HEK293 (cell line): ENCODE data around the gene CRAT.
A peak's percentile ranks its signal among the peaks of the same experiment; 100 is the strongest.

Source experiments
- CTCF ChIA-PET: fragments of 350-600 bp; formaldehyde crosslinking; extraction: SDS; loops from one replicate; lab custom pipeline; 2021; ENCODE audit warnings: antibody characterized with exemption; lab: Yijun Ruan, JAX
- POLR2A ChIA-PET: fragments of 300-600 bp; formaldehyde crosslinking; extraction: SDS; loops from one replicate; lab custom pipeline; 2020; ENCODE audit warnings: antibody characterized with exemption, inconsistent platforms; lab: Yijun Ruan, JAX
- H3K27ac ChIP-seq: fragments of 200-500 bp; sonication (Bioruptor generic); 2 replicates; pipeline ENCODE4 v1.5.1; 2014; ENCODE audit warnings: low read depth, low read length, control low read depth, inconsistent platforms; ENCODE audit errors: extremely low read depth
- H3K36me3 ChIP-seq, 2 experiments: fragments of 200-500 bp in 1 of 2; sonication (Bioruptor generic) in 1 of 2; 1 replicate in 1 of 2; 2 replicates in 1 of 2; pipeline ENCODE4 v1.5.1; 2014 to 2017; ENCODE audit warnings: inconsistent platforms in 2 of 2, low read length in 2 of 2; ENCODE audit not compliant: control insufficient read depth in 2 of 2, insufficient read depth in 1 of 2
- H3K4me1 ChIP-seq: fragments of 200-500 bp; sonication (Bioruptor generic); 2 replicates; pipeline ENCODE4 v1.5.1; 2014; ENCODE audit warnings: mild to moderate bottlenecking, low read length, inconsistent platforms; ENCODE audit not compliant: control insufficient read depth, insufficient read depth
- H3K4me3 ChIP-seq: 2 replicates; pipeline ENCODE4 v1.5.1; 2011; ENCODE audit warnings: low read depth, mild to moderate bottlenecking, control low read depth, low read length, moderate library complexity
- H3K9me3 ChIP-seq: fragments of 200-500 bp; sonication (Bioruptor generic); 2 replicates; pipeline ENCODE4 v1.5.1; 2014; ENCODE audit warnings: low read depth, low read length, inconsistent platforms; ENCODE audit not compliant: control insufficient read depth, insufficient read depth
- EGR2 ChIP-seq: fragments of 450-650 bp; formaldehyde crosslinking; IDR thresholded peaks from 2 replicates; pipeline ENCODE4 v1.5.1; 2016; ENCODE audit warnings: low read depth, missing biosample characterization, missing genetic modification characterization
- GLIS2 ChIP-seq: fragments of 450-650 bp; formaldehyde crosslinking; IDR thresholded peaks from 2 replicates; pipeline ENCODE4 v1.5.1; 2016; ENCODE audit warnings: missing biosample characterization, missing genetic modification characterization
- KLF1 ChIP-seq: fragments of 450-650 bp; formaldehyde crosslinking; IDR thresholded peaks from 2 replicates; pipeline ENCODE4 v1.5.1; 2016; ENCODE audit warnings: missing biosample characterization, missing genetic modification characterization
- KLF7 ChIP-seq: fragments of 450-650 bp; formaldehyde crosslinking; IDR thresholded peaks from 2 replicates; pipeline ENCODE4 v1.5.1; 2016; ENCODE audit warnings: missing biosample characterization, missing genetic modification characterization, borderline replicate concordance
- RBAK ChIP-seq: fragments of 450-650 bp; formaldehyde crosslinking; IDR thresholded peaks from 2 replicates; pipeline ENCODE4 v1.5.1; 2016; ENCODE audit warnings: missing biosample characterization, missing genetic modification characterization
- SCRT1 ChIP-seq: fragments of 450-650 bp; formaldehyde crosslinking; IDR thresholded peaks from 2 replicates; pipeline ENCODE4 v1.5.1; 2016; ENCODE audit warnings: missing biosample characterization, missing genetic modification characterization, borderline replicate concordance
- SCRT2 ChIP-seq: fragments of 450-650 bp; formaldehyde crosslinking; IDR thresholded peaks from 2 replicates; pipeline ENCODE4 v1.5.1; 2016; ENCODE audit warnings: missing biosample characterization, missing genetic modification characterization
- ZBTB8A ChIP-seq: fragments of 450-650 bp; formaldehyde crosslinking; IDR thresholded peaks from 2 replicates; pipeline ENCODE4 v1.5.1; 2016; ENCODE audit warnings: missing biosample characterization, missing genetic modification characterization
- ZFHX2 ChIP-seq: fragments of 450-650 bp; formaldehyde crosslinking; conservative IDR thresholded peaks from 2 replicates; pipeline ENCODE4 v1.5.1; 2016; ENCODE audit warnings: missing biosample characterization, missing genetic modification characterization
- ZNF114 ChIP-seq: fragments of 450-650 bp; formaldehyde crosslinking; IDR thresholded peaks from 2 replicates; pipeline ENCODE4 v1.5.0; 2017; ENCODE audit warnings: missing biosample characterization, missing genetic modification characterization
- ZNF138 ChIP-seq: fragments of 450-650 bp; formaldehyde crosslinking; IDR thresholded peaks from 2 replicates; pipeline ENCODE4 v1.5.1; 2016; ENCODE audit warnings: missing biosample characterization, missing genetic modification characterization, borderline replicate concordance
- ZNF223 ChIP-seq: fragments of 450-650 bp; formaldehyde crosslinking; IDR thresholded peaks from 2 replicates; pipeline ENCODE4 v1.5.1; 2016; ENCODE audit warnings: missing biosample characterization, missing genetic modification characterization
- ZNF248 ChIP-seq: fragments of 450-650 bp; formaldehyde crosslinking; IDR thresholded peaks from 2 replicates; pipeline ENCODE4 v1.5.1; 2017; ENCODE audit warnings: missing biosample characterization, missing genetic modification characterization
- ZNF274 ChIP-seq, 2 experiments: fragments of 200-500 bp in 1 of 2; fragments of 450-650 bp in 1 of 2; sonication (Bioruptor generic) in 1 of 2; formaldehyde crosslinking in 1 of 2; IDR thresholded peaks; 2 replicates each; pipeline versions ENCODE4 v1.5.1 to v1.6.1; 2014 to 2016; ENCODE audit warnings: borderline replicate concordance in 1 of 2, inconsistent platforms in 1 of 2, low read length in 1 of 2, missing biosample characterization in 1 of 2, missing genetic modification characterization in 1 of 2
- ZNF335 ChIP-seq: fragments of 450-650 bp; formaldehyde crosslinking; conservative IDR thresholded peaks from 2 replicates; pipeline ENCODE4 v1.5.1; 2016; ENCODE audit warnings: missing biosample characterization, missing genetic modification characterization
- ZNF548 ChIP-seq: fragments of 450-650 bp; formaldehyde crosslinking; IDR thresholded peaks from 2 replicates; pipeline ENCODE4 v1.5.1; 2016; ENCODE audit warnings: missing biosample characterization, missing genetic modification characterization
- ZNF560 ChIP-seq: fragments of 450-650 bp; formaldehyde crosslinking; IDR thresholded peaks from 2 replicates; pipeline ENCODE4 v1.5.1; 2017; ENCODE audit warnings: missing biosample characterization, missing genetic modification characterization, borderline replicate concordance
- ZNF571 ChIP-seq: fragments of 450-650 bp; formaldehyde crosslinking; IDR thresholded peaks from 2 replicates; pipeline ENCODE4 v1.5.0; 2017; ENCODE audit warnings: missing biosample characterization, missing genetic modification characterization
- ZNF585B ChIP-seq: fragments of 450-650 bp; formaldehyde crosslinking; IDR thresholded peaks from 2 replicates; pipeline ENCODE4 v1.5.1; 2016; ENCODE audit warnings: missing biosample characterization, missing genetic modification characterization
- ZNF600 ChIP-seq: fragments of 450-650 bp; formaldehyde crosslinking; IDR thresholded peaks from 2 replicates; pipeline ENCODE4 v1.5.1; 2016; ENCODE audit warnings: missing biosample characterization, missing genetic modification characterization
- TF ChIP-seq, protein P1 (sequence below): fragments of 450-650 bp; formaldehyde crosslinking; IDR thresholded peaks from 2 replicates; pipeline ENCODE4 v1.5.1; 2017; ENCODE audit warnings: missing biosample characterization, missing genetic modification characterization
- TF ChIP-seq, protein P2 (sequence below): fragments of 450-650 bp; formaldehyde crosslinking; IDR thresholded peaks from 2 replicates; pipeline ENCODE4 v1.5.1; 2016; ENCODE audit warnings: missing biosample characterization, missing genetic modification characterization
- TF ChIP-seq, protein P3 (sequence below): fragments of 450-650 bp; formaldehyde crosslinking; IDR thresholded peaks from 2 replicates; pipeline ENCODE4 v1.5.1; 2016; ENCODE audit warnings: missing biosample characterization, missing genetic modification characterization

CRAT gene

GRCh38 chr9:129071526-129072126 is 39.0 kb downstream of the CRAT start (continued):
- TF ChIP-seq ZNF548 (tag by site-specific recombination) (no peak), KLF7 (tag by site-specific recombination) (no peak)
- TF ChIP-seq, protein P1, sequence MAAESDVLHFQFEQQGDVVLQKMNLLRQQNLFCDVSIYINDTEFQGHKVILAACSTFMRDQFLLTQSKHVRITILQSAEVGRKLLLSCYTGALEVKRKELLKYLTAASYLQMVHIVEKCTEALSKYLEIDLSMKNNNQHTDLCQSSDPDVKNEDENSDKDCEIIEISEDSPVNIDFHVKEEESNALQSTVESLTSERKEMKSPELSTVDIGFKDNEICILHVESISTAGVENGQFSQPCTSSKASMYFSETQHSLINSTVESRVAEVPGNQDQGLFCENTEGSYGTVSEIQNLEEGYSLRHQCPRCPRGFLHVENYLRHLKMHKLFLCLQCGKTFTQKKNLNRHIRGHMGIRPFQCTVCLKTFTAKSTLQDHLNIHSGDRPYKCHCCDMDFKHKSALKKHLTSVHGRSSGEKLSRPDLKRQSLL: no peak

DNA sequence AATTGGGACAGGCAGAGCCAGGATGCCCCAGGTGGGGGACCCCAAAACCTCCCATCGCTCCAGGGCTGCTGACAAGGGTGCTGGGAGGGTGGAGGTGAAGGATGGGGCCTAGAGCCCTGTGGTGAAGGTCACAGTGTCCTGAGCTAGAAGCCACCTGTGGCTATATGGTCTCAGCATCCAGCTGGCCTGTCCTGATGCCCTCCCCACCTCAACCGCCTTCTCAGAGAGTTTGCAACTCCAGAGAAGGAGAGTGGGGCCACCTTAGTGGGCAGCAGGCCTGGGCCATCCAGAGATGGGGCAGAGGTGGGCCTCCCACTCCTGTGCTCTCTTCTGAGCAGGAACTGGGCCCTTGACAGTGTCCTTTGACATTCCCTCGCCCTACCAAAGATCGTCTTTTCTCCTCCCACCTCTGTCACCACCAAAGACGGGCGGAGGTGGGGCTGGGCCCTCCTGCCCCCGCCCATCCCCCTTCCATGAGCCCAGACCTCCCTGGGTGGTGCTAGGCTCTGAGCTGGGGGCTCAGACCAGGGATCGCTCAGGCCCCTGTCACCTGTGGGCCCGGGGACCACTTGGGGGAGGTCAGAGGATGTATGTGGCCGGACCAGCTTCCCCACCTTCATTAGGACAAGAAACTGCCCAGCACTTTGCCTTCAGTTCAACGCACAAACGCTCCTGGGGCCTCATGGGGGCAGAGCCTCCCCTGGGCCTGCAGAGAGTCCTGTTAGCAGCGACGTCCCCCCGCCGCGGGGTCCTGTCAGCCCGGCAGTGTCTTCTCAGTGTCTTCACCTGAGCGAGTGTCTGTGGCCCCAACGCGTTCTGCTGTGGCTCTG is 39.7 kb downstream of the CRAT start:
- Histone ChIP-seq H3K4me3 (no peak overlapping the region), H3K27ac (no peak overlapping the region), H3K9me3 (no peaks in the 10 kb centered on the region), H3K36me3 (peaks cover 0 to 32% of the 10 kb centered on the region in 2 experiments; a peak in 1 of 3 replicates), H3K4me1 (no peaks in the 10 kb centered on the region)
- ChIA-PET CTCF (no interaction called here), POLR2A (interaction anchor here (4.4 kb wide), 1 partner anchor 10 kb away, joined by 16 read pairs; the partner anchor contains the start of gene DOLPP1)
- TF ChIP-seq ZNF600 (tag by site-specific recombination) (peak; percentile 28; the same call in 1 of the 2 replicates), ZNF560 (tag by site-specific recombination) (no peak), ZNF248 (tag by site-specific recombination) (no peak), ZNF274 (IDR thresholded peaks at IDR 0.05; ENCODE audit: low read length) (no peak), ZNF274 (tag by site-specific recombination; IDR thresholded peaks at IDR 0.05; ENCODE audit: borderline replicate concordance) (no peak), EGR2 (tag by site-specific recombination) (peak; percentile 59), ZFHX2 (peak; percentile 28), ZNF223 (tag by site-specific recombination) (no peak), RBAK (no peak), KLF1 (tag by site-specific recombination) (peak; percentile 83), ZNF138 (no peak), ZNF114 (tag by site-specific recombination) (no peak), ZBTB8A (tag by site-specific recombination) (no peak), SCRT2 (peak; percentile 60), ZNF571 (tag by site-specific recombination) (no peak)

GRCh38 chr9:129069862-129070641 is 40.5 kb downstream of the CRAT start:
- H3K36me3 ChIP-seq: peaks cover under 1 to 39% of the 10 kb centered on the region in 2 experiments; a peak in 2 of 3 replicates
- no peaks in the 10 kb centered on the region for H3K9me3 ChIP-seq
- ChIA-PET CTCF (no interaction called here), POLR2A (interaction anchor here (0.5 to 4.4 kb wide), 3 partner anchors 11 to 432 kb away, joined by 5 to 16 read pairs (median 5); partner anchors contain the start of gene DOLPP1)
- no peak overlapping the region for H3K4me3 ChIP-seq
- H3K4me1 ChIP-seq: no peaks in the 10 kb centered on the region
- no peak for TF ChIP-seq ZNF585B (tag by site-specific recombination)
- TF ChIP-seq, protein P2, sequence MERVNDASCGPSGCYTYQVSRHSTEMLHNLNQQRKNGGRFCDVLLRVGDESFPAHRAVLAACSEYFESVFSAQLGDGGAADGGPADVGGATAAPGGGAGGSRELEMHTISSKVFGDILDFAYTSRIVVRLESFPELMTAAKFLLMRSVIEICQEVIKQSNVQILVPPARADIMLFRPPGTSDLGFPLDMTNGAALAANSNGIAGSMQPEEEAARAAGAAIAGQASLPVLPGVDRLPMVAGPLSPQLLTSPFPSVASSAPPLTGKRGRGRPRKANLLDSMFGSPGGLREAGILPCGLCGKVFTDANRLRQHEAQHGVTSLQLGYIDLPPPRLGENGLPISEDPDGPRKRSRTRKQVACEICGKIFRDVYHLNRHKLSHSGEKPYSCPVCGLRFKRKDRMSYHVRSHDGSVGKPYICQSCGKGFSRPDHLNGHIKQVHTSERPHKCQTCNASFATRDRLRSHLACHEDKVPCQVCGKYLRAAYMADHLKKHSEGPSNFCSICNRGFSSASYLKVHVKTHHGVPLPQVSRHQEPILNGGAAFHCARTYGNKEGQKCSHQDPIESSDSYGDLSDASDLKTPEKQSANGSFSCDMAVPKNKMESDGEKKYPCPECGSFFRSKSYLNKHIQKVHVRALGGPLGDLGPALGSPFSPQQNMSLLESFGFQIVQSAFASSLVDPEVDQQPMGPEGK (tag by site-specific recombination): no peak
- peak; percentile 18; the same call in 1 of the 2 replicates for TF ChIP-seq GLIS2 (tag by site-specific recombination)
- TF ChIP-seq ZNF335 (tag by site-specific recombination): peak; percentile 66
- TF ChIP-seq SCRT1 (tag by site-specific recombination): no peak
- TF ChIP-seq, protein P3, sequence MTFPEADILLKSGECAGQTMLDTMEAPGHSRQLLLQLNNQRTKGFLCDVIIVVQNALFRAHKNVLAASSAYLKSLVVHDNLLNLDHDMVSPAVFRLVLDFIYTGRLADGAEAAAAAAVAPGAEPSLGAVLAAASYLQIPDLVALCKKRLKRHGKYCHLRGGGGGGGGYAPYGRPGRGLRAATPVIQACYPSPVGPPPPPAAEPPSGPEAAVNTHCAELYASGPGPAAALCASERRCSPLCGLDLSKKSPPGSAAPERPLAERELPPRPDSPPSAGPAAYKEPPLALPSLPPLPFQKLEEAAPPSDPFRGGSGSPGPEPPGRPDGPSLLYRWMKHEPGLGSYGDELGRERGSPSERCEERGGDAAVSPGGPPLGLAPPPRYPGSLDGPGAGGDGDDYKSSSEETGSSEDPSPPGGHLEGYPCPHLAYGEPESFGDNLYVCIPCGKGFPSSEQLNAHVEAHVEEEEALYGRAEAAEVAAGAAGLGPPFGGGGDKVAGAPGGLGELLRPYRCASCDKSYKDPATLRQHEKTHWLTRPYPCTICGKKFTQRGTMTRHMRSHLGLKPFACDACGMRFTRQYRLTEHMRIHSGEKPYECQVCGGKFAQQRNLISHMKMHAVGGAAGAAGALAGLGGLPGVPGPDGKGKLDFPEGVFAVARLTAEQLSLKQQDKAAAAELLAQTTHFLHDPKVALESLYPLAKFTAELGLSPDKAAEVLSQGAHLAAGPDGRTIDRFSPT (tag by site-specific recombination): 0 out of 2 replicates have a peak, but pooled peaks have one; percentile 13
- H3K27ac ChIP-seq: no peak overlapping the region
